Measurements from ENCODE around the gene TSPAN33.

TSPAN33 gene, protein sequence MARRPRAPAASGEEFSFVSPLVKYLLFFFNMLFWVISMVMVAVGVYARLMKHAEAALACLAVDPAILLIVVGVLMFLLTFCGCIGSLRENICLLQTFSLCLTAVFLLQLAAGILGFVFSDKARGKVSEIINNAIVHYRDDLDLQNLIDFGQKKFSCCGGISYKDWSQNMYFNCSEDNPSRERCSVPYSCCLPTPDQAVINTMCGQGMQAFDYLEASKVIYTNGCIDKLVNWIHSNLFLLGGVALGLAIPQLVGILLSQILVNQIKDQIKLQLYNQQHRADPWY

DNA sequence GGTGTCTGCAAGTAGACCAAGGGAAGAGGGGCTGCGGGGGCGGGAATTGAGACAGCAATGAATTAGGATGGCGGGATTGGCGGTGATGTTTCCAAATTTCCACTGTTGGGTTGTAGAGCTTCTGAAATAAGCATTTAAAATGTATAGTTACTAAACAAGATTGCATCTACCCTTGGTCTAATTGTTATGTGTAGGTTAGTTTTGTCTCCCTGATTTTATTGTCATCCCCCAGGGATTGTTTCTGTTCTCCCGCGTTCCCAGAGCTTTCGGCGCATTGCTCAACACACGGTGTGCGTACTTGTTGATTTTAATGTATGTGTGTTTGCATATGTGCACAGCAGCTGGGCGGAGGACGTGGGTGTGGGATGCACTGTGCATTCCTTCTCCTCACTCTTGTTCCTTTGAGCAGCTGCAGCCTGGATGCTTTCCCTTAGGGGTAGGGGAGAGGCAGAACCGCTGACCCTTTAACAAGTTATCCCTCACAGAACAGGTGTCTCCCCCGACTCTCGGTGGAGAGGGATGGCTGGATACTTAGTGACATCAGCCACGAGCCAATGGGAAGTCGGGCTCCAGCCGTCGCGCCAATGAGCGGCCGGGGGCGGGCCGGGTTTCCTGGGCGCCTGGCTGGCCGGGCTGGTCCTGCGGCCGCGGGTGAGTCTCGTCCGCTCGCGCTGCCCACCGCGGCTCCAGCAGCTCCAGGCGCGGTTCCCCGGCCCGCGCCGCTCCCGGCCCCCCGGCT is at the start of gene TSPAN33:
TSS of gene TSPAN33 (plus strand) at position 613 of the 739 bp plus-strand sequence. CDS start 274 bp downstream, outside the sequence.
- peak; percentile 1 for DNase-seq (ENCODE audit: low read depth)
- peak within 1 kb of the TSS; percentile 16 for H3K4me3 ChIP-seq (ENCODE audit: control insufficient read depth, low read depth, low read length)
- TF ChIP-seq, protein P1, sequence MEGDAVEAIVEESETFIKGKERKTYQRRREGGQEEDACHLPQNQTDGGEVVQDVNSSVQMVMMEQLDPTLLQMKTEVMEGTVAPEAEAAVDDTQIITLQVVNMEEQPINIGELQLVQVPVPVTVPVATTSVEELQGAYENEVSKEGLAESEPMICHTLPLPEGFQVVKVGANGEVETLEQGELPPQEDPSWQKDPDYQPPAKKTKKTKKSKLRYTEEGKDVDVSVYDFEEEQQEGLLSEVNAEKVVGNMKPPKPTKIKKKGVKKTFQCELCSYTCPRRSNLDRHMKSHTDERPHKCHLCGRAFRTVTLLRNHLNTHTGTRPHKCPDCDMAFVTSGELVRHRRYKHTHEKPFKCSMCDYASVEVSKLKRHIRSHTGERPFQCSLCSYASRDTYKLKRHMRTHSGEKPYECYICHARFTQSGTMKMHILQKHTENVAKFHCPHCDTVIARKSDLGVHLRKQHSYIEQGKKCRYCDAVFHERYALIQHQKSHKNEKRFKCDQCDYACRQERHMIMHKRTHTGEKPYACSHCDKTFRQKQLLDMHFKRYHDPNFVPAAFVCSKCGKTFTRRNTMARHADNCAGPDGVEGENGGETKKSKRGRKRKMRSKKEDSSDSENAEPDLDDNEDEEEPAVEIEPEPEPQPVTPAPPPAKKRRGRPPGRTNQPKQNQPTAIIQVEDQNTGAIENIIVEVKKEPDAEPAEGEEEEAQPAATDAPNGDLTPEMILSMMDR (IDR thresholded peaks at IDR 0.05; ENCODE audit: control insufficient read depth, insufficient read depth, low read depth, low read length, missing control alignments) = no peak

DNA sequence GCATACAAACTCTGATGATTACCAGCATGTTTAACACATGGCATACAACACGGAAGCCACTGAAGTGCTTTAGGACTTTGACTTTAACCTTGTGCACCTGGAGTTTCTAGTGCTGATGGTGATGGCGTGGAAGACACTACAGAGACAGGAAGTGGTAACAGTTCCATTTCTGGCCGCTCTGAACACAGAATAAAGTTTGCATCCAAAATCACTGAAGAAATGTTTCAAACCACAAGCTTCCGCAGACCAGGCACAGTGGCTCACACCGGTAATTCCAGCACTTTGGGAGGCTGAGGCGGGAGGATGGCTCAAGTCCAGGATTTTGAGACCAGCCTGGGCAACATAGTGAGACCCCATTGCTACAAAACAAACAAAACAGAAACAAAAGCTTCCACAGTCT is 49.2 kb upstream of the TSPAN33 start:
- TF ChIP-seq, protein P1 (IDR thresholded peaks at IDR 0.05; ENCODE audit: control insufficient read depth, insufficient read depth, low read depth, low read length, missing control alignments) = no peak
- H3K4me3 ChIP-seq (ENCODE audit: control insufficient read depth, low read depth, low read length) = no peak overlapping the region
- no peak for DNase-seq (ENCODE audit: low read depth)

DNA sequence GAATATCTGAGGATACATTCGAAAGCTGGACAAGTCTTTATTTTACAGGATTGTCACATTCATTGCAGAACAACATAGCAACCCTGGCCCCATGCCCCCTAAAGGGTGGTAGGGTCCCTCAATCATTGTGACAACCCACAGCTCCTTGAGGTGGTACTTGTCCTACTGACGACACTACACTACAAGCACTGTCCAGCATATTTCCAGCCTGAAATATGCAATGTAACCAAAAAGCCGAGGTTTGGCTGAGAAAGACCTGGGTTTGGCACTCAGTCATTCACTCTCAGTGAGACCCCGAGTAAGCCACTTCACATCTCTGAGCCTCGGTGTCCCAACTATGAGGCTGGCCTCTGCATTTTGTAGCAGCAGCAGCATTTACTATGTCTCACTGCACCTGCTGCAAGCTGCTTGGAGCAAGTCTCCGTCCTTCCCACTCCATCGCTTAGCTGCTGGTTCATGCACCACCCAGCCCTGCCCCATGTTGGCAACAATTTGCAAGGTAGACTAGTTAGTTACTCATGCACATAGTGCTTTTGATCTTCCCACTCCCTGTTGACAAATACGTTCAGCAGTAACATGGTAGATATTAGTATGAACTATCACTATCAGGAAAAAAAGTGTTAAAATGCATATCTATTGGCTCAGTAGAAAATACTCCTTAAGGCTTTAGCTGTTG is 46.0 kb upstream of the TSPAN33 start:
- TF ChIP-seq, protein P1 (IDR thresholded peaks at IDR 0.05; ENCODE audit: control insufficient read depth, insufficient read depth, low read depth, low read length, missing control alignments) = no peak
- no peak overlapping the region for H3K4me3 ChIP-seq (ENCODE audit: control insufficient read depth, low read depth, low read length)
- DNase-seq (ENCODE audit: low read depth) = no peak

DNA sequence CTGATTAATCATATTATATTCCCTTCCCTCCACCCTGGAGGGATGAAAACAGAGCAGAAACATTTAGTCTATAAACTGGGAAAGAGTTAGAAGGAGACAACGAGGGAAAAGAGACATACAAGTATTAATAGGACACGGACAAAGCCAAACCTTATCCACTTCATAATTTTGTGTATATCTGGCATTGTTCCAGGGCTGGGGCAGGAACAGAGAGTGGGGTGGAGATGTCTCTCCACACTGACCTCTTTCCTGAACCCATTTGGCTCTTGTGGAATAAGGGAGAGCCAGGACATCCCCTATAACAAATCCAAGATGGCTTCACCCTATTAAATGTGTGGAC is 43.7 kb upstream of the TSPAN33 start:
- H3K4me3 ChIP-seq (ENCODE audit: control insufficient read depth, low read depth, low read length) = no peak overlapping the region
- DNase-seq (ENCODE audit: low read depth) = no peak
- TF ChIP-seq, protein P1 (IDR thresholded peaks at IDR 0.05; ENCODE audit: control insufficient read depth, insufficient read depth, low read depth, low read length, missing control alignments) = no peak

DNA sequence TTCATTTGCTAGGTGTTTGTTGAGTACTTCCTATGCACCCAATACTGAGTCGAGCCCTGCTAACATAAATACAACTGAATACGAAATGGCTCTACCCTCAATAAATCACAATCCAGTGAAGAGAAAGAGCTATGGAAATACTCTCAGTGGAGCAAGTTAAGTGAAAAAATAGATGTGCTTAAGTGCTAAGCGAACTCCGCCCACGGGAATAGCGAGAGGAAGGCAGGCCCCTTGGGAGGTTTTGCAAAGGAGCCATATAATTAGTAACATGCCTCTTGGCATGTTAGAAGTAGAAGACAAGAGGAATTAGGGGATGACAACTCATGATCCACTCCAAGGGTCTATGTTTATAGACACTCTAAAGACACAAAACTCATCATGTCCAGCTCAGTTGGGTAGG is 42.8 kb upstream of the TSPAN33 start:
- H3K4me3 ChIP-seq (ENCODE audit: control insufficient read depth, low read depth, low read length) = no peak overlapping the region
- DNase-seq (ENCODE audit: low read depth) = no peak
- TF ChIP-seq, protein P1 (IDR thresholded peaks at IDR 0.05; ENCODE audit: control insufficient read depth, insufficient read depth, low read depth, low read length, missing control alignments) = no peak

DNA sequence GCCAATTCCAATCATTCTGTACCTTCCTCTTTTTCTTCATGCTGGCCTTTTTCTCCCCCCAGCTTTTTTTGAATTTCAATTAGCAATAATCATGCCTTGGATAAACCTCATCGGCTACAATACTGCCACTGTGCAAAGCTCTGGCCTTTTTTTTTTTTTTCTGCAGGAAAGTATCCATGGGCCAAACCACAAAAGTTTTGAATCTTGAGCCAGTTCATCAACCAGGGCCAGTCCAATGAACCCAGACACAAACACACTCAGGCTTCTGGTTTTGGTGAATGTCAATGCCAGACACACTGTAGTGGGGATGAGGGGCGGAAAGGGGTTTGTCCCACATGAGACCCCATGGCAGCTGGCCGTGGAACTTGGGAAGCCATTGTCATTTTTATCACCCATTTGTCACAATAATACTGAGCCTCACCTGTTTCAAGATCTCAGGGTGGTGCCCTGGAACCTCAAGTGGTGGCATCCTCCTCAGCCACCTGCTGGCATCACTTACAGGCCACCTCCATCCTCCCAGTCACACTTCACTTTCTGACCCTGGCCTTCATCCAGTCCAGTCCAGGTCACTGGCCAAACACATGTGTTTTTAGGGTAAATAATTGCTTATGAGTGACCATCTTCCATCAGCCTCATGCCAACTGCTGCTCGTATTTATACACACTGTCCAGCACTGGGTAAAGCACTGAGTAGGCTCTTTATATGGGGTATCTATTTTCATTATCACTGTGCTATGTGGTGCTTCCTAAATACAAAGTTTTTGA is 40.8 kb upstream of the TSPAN33 start:
- no peak for DNase-seq (ENCODE audit: low read depth)
- H3K4me3 ChIP-seq (ENCODE audit: control insufficient read depth, low read depth, low read length) = no peak overlapping the region
- TF ChIP-seq, protein P1 (IDR thresholded peaks at IDR 0.05; ENCODE audit: control insufficient read depth, insufficient read depth, low read depth, low read length, missing control alignments) = no peak

Data from AG09309 (cell line).